BJ (cell line): Measurements from ENCODE around the gene AGPAT3. TPM values are rescaled to one million over a fixed set of nuclear protein-coding genes. Genes with fewer than 3 reads are reported as not detected.

Source experiments
- CTCF ChIA-PET: fragments of 350-600 bp; formaldehyde crosslinking; extraction: SDS; loops from one replicate; lab custom pipeline; 2021; ENCODE audit warnings: antibody characterized with exemption, inconsistent platforms; lab: Yijun Ruan, JAX
- POLR2A ChIA-PET: fragments of 300-600 bp; sonication (Branson Sonifier 250); formaldehyde crosslinking; extraction: SDS; loops from one replicate; lab custom pipeline; 2021; ENCODE audit warnings: antibody characterized with exemption; lab: Charles Lee
- DNase-seq: peaks from one replicate; pipeline ENCODE4 v3.0.0-alpha.2; 2011; ENCODE audit warnings: low read depth
- H3K27me3 ChIP-seq: 2 replicates; pipeline ENCODE4 v1.6.0; 2011; ENCODE audit warnings: low read length; ENCODE audit not compliant: control insufficient read depth, insufficient read depth
- H3K36me3 ChIP-seq: 2 replicates; pipeline ENCODE4 v1.5.1; 2011; ENCODE audit warnings: low read length; ENCODE audit not compliant: control insufficient read depth, insufficient read depth
- H3K4me3 ChIP-seq: 2 replicates; pipeline ENCODE4 v1.5.1; 2011; ENCODE audit warnings: low read depth, mild to moderate bottlenecking, control low read depth, low read length
- CTCF ChIP-seq: IDR thresholded peaks from 2 replicates; pipeline ENCODE4 v1.5.1; 2011; ENCODE audit warnings: low read depth, mild to moderate bottlenecking, control low read depth, inconsistent platforms, low read length, moderate library complexity; ENCODE audit not compliant: insufficient read depth
- polyA plus RNA-seq: library from polyadenylated mRNA; depleted of rRNA; stranded (reverse); fragments of >200 nt; gene quantifications from 2 replicates; pipeline ENCODE4 v1.2.3, GENCODE V29; 2011

AGPAT3 gene
- polyA plus RNA-seq, 1 experiment, result 68.5 TPM

GRCh38 chr21:44017601-44018000, 152.6 kb downstream of the AGPAT3 start:
- H3K27me3 ChIP-seq, result no peaks in the 10 kb centered on the region
- no peaks in the 10 kb centered on the region for H3K36me3 ChIP-seq
- no peak for DNase-seq
- ChIA-PET POLR2A (no interaction called here), CTCF (no interaction called here)
- TF ChIP-seq CTCF, result no peak
- H3K4me3 ChIP-seq, result no peak overlapping the region

DNA sequence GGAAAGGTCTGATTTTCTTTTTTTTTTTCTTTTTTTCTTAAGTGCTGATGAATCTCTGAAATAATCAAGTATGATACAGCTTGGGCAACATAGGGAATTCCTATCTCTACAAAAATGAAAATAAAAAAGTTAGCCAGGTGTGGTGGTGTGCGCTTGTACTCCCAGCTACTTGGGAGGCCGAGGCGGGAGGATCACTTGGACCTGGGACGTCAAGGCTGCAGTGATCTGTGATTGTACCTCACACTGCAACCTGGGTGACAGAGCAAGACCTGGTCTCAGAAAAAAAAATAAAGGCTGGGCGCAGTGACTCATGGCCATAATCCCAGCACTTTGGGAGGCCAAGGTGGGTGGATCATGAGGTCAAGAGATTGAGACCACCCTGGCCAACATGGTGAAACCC, 153.1 kb downstream of the AGPAT3 start:
- POLR2A ChIA-PET, result no interaction called here
- CTCF ChIA-PET, result no interaction called here
- no peak overlapping the region for H3K4me3 ChIP-seq
- TF ChIP-seq CTCF, result no peak
- no peak for DNase-seq
- no peaks in the 10 kb centered on the region for H3K36me3 ChIP-seq
- no peaks in the 10 kb centered on the region for H3K27me3 ChIP-seq

DNA sequence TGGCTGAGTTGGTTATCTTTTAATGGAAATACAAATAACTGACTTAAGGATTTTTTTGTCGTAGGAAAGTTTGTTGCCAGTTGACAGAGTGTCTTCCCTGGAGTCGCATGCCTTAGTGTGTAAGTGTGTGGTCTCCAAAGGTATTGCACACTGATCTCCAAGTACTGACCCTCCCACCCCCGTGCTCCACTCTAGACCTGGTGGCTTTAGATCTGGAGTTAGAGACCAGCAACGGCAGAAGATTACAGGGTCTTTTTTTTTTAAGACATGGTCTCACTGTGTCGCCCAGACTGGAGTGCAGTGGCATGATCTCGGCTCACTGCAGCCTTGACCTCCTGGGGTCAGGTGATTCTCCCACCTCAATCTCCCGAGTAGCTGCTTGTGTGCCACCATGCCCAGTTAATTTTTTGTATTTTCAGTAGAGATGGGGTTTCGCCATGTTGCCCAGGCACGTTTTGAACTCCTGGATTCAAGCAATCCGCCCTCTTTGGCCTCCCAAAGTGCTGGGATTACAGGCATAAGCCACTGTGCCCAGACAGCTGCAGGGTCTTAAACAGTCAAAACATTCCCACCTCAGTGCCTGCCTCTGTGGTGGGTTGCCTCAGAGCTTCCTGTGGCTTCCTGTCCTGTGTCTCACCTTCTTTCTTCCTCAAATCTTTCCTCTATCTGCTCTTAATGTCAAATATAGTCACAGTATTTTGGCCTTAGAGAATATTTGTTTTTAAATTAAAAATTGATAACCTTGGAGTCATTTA, 154.0 kb downstream of the AGPAT3 start:
- no peak for TF ChIP-seq CTCF
- H3K27me3 ChIP-seq, result no peaks in the 10 kb centered on the region
- DNase-seq, result no peak
- POLR2A ChIA-PET, result interaction anchor here (0.6 kb wide), 1 partner anchor 1528 kb away, joined by 3 read pairs; no protein-coding TSS in a partner anchor
- H3K4me3 ChIP-seq, result no peak overlapping the region
- H3K36me3 ChIP-seq, result no peaks in the 10 kb centered on the region
- CTCF ChIA-PET, result no interaction called here

GRCh38 chr21:44019568-44019958, 154.5 kb downstream of the AGPAT3 start:
- TF ChIP-seq CTCF, result no peak
- Histone ChIP-seq H3K4me3 (no peak overlapping the region), H3K36me3 (no peaks in the 10 kb centered on the region), H3K27me3 (no peaks in the 10 kb centered on the region)
- ChIA-PET CTCF (no interaction called here), POLR2A (interaction anchor here (0.6 kb wide), 1 partner anchor 1529 kb away, joined by 3 read pairs; no protein-coding TSS in a partner anchor)
- DNase-seq, result no peak

DNA sequence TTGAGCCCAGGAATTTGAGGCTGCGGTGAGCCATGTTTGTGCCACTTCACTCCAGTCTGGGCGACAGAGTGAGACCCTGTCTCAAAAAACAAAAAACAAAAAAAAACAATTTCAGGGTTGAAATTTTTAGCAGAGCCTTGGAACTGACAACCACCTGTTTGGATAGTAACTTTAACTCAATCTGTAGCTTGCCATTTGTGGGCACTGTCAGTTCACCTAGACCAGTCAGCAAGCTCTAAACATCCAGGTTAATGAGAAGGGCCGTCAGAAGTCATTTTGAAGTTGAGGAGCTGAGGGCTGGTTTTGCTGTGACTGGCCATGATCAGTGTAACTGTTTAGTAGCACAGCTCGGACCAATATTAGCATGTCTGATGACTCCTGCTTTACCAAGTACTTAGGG, 155.5 kb downstream of the AGPAT3 start:
- ChIA-PET CTCF (interaction anchor here (0.6 kb wide), 1 partner anchor 9 kb away, joined by 4 read pairs; no protein-coding TSS in a partner anchor), POLR2A (no interaction called here)
- no peaks in the 10 kb centered on the region for H3K36me3 ChIP-seq
- no peak for DNase-seq
- no peak overlapping the region for H3K4me3 ChIP-seq
- TF ChIP-seq CTCF, result no peak
- H3K27me3 ChIP-seq, result no peaks in the 10 kb centered on the region
